K562 (cell line): ENCODE measurements around the gene NEMP1. TPM values are rescaled to one million over a fixed set of nuclear protein-coding genes. Genes with fewer than 3 reads are reported as not detected.
A peak's percentile ranks its signal among the peaks of the same experiment; 100 is the strongest.

ENCODE experiments used
- ATAC-seq: fragments of 200-7000 bp; cut with Tn5 transposase; 3 replicates; pipeline ENCODE4 v1.9.1; 2020; ENCODE audit warnings: moderate library complexity
- BruUV-seq: library from RNA; stranded (reverse); fragments of 400-500 nt; replicated peaks from 2 replicates; lab custom pipeline; 2021; lab: Mats Ljungman, UMichigan
- CTCF ChIA-PET: fragments of 300-600 bp; formaldehyde crosslinking; extraction: SDS; loops from one replicate; lab custom pipeline; 2021; ENCODE audit warnings: low intra/inter-chr PET ratio; lab: Yijun Ruan, JAX
- POLR2A ChIA-PET: fragments of 300-600, 350-650 bp; sonication (Branson Sonifier 250); formaldehyde crosslinking; extraction: SDS; loops from one replicate; lab custom pipeline; 2021; ENCODE audit warnings: antibody characterized with exemption, inconsistent platforms; lab: Yijun Ruan, JAX
- DNase-seq, 4 experiments: peaks; one replicate each; pipeline versions ENCODE4 v3.0.0 to v3.0.0-alpha.2; 2011 to 2018; ENCODE audit warnings: low spot score in 3 of 4, mixed read lengths in 3 of 4; ENCODE audit errors: extremely low read depth in 1 of 4
- FAIRE-seq: peaks from 2 replicates; lab custom pipeline; 2011; peaks lifted over from hg19 to GRCh38; lab: Jason Lieb, UNC
- H2AFZ ChIP-seq: 2 replicates; pipeline ENCODE4 v1.6.0; 2011; ENCODE audit warnings: low read depth, low read length, control low read depth, inconsistent platforms
- H3K27ac ChIP-seq: fragments of 200-600 bp; 3 replicates; pipeline ENCODE4 v1.8.0; 2011; ENCODE audit warnings: low read depth, mild to moderate bottlenecking, control low read depth, inconsistent platforms, low read length, moderate library complexity, mixed read lengths; ENCODE audit errors: extremely low read depth
- H3K27me3 ChIP-seq, 2 experiments: fragments of 300-600 bp in 1 of 2; 2 replicates in 1 of 2; 3 replicates in 1 of 2; pipeline versions ENCODE4 v1.6.0 to v1.8.0; 2011; ENCODE audit warnings: inconsistent platforms in 2 of 2, low read length in 2 of 2, mild to moderate bottlenecking in 1 of 2, mixed read lengths in 1 of 2, moderate library complexity in 1 of 2; ENCODE audit not compliant: control insufficient read depth in 2 of 2, insufficient read depth in 2 of 2
- H3K36me3 ChIP-seq: fragments of 300-600 bp; 3 replicates; pipeline ENCODE4 v1.8.0; 2011; ENCODE audit warnings: mild to moderate bottlenecking, low read length, inconsistent platforms; ENCODE audit not compliant: control insufficient read depth, insufficient read depth
- H3K4me1 ChIP-seq, 2 experiments: fragments of 200-600 bp in 1 of 2; replicated peaks in 1 of 2; 2 replicates in 1 of 2; 3 replicates in 1 of 2; pipeline versions ENCODE4 v1.5.1 to v1.8.0; 2011; ENCODE audit warnings: inconsistent platforms in 2 of 2, low read length in 2 of 2, mild to moderate bottlenecking in 1 of 2, mixed read lengths in 1 of 2, moderate library complexity in 1 of 2; ENCODE audit not compliant: control insufficient read depth in 2 of 2, insufficient read depth in 2 of 2
- H3K4me2 ChIP-seq: 2 replicates; pipeline ENCODE4 v1.6.1; 2011; ENCODE audit warnings: low read length, control low read depth, inconsistent platforms, mixed read lengths; ENCODE audit not compliant: insufficient read depth
- H3K4me3 ChIP-seq: fragments of 200-600 bp; sonication (generic), shearing (Covaris generic); 2 replicates; pipeline ENCODE4 v1.5.1; 2016; ENCODE audit warnings: control low read depth, inconsistent platforms
- H3K79me2 ChIP-seq: fragments of 200-600 bp; 3 replicates; pipeline ENCODE4 v1.8.0; 2011; ENCODE audit warnings: low read length, inconsistent platforms; ENCODE audit not compliant: control insufficient read depth, insufficient read depth
- H3K9ac ChIP-seq, 2 experiments: 2 replicates each; pipeline versions ENCODE4 v1.6.0 to v1.6.1; 2011; ENCODE audit warnings: low read depth in 2 of 2, low read length in 2 of 2, control low read depth in 1 of 2, inconsistent platforms in 1 of 2, mild to moderate bottlenecking in 1 of 2, mixed read lengths in 1 of 2; ENCODE audit not compliant: insufficient read depth in 1 of 2
- H3K9me1 ChIP-seq: one replicate; pipeline ENCODE4 v1.6.0; 2011; ENCODE audit warnings: inconsistent platforms, mild to moderate bottlenecking, low read length, moderate library complexity; ENCODE audit not compliant: control insufficient read depth, insufficient read depth
- H3K9me3 ChIP-seq: replicated peaks from 2 replicates; pipeline ENCODE4 v1.5.1; 2011; ENCODE audit warnings: low read depth, low read length, inconsistent platforms; ENCODE audit not compliant: control insufficient read depth, insufficient read depth
- H4K20me1 ChIP-seq: replicated peaks from 2 replicates; pipeline ENCODE4 v1.6.1; 2011; ENCODE audit warnings: low read length, inconsistent platforms, mixed read lengths; ENCODE audit not compliant: control insufficient read depth, insufficient read depth
- BCOR ChIP-seq: fragments of 450-650 bp; IDR thresholded peaks from 2 replicates; pipeline ENCODE4 v1.6.1; 2016
- BHLHE40 ChIP-seq: IDR thresholded peaks from 2 replicates; pipeline ENCODE4 v1.6.1; 2011; ENCODE audit warnings: low read length, improper control_type of control experiment
- WGBS: fragments of 100-300 bp; shearing (Covaris generic); methylation state at CpG from one replicate; pipeline ENCODE4 v1.1.6; 2016; ENCODE audit warnings: low coverage, mixed read lengths; ENCODE audit not compliant: insufficient coverage; ENCODE audit errors: missing lambda C conversion rate; 5-methylcytosine and 5-hydroxymethylcytosine counted together
- in situ Hi-C: fragments of 300-500 bp; cut with MboI; formaldehyde crosslinking; loops from 4 replicates; pipeline ENCODE4 v1.15.0; 2018; ENCODE audit warnings: inconsistent platforms, mixed read lengths
- intact Hi-C: fragments of 100-400 bp; cut with micrococcal nuclease; formaldehyde crosslinking; loops from 2 replicates; pipeline ENCODE4 v1.14.2; 2022
- polyA plus RNA-seq, 8 experiments: library from polyadenylated mRNA; depleted of rRNA in 4 of 8; stranded (reverse) in 5 of 8; unstranded in 3 of 8; fragments of >200 nt; fragmentation: Nextera tagmentation in 2 of 8; fragmentation: Illumina TruSeq in 1 of 8; extraction: Ambion mirVana in 2 of 8; extraction: Trizol in 1 of 8; gene quantifications; 2 replicates each; pipeline versions ENCODE4 v1.2.1 to v1.2.3, GENCODE V29; 2011 to 2014; ENCODE audit warnings: inconsistent platforms in 1 of 8, missing spikeins in 1 of 8
- total RNA-seq, 7 experiments: library from RNA; depleted of rRNA in 6 of 7; stranded (reverse); fragments of >200 nt in 6 of 7; fragmentation: Illumina TruSeq in 2 of 7; extraction: Trizol in 2 of 7; gene quantifications; 2 replicates each; pipeline versions ENCODE4 v1.2.1 to v1.2.3, GENCODE V29; 2011 to 2021; ENCODE audit warnings: low replicate concordance in 1 of 7
- TF ChIP-seq, protein P1 (sequence below): fragments of 250-450 bp; sonication (Bioruptor Pico); IDR thresholded peaks from 2 replicates; pipeline ENCODE4 v1.4.0; 2020; ENCODE audit warnings: borderline replicate concordance
- TF ChIP-seq, protein P2 (sequence below): fragments of 450-650 bp; IDR thresholded peaks from 2 replicates; pipeline ENCODE4 v1.6.1; 2018; ENCODE audit not compliant: partially characterized antibody
- TF ChIP-seq, protein P3 (sequence below): fragments of 450-650 bp; formaldehyde crosslinking; IDR thresholded peaks from 2 replicates; pipeline ENCODE4 v1.4.0; 2022; ENCODE audit warnings: missing genetic modification characterization

NEMP1 gene
- total and polyA plus RNA-seq, 9 of the 15 experiments (the other 6 are each of a cell fraction or from before 2014, with no cell fraction given), result 9.5 to 82.2 (median 41.2) TPM

- TF ChIP-seq, protein P1, sequence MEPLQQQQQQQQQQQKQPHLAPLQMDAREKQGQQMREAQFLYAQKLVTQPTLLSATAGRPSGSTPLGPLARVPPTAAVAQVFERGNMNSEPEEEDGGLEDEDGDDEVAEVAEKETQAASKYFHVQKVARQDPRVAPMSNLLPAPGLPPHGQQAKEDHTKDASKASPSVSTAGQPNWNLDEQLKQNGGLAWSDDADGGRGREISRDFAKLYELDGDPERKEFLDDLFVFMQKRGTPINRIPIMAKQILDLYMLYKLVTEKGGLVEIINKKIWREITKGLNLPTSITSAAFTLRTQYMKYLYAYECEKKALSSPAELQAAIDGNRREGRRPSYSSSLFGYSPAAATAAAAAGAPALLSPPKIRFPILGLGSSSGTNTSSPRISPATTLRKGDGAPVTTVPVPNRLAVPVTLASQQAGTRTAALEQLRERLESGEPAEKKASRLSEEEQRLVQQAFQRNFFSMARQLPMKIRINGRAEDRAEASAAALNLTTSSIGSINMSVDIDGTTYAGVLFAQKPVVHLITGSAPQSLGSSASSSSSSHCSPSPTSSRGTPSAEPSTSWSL (CRISPR knock-in tag), result no peak
- TF ChIP-seq BHLHE40, result peak; percentile 85
Observed at GRCh38 chr12:57039016-57039798, 39.4 kb downstream of the NEMP1 start (continued).

DNA sequence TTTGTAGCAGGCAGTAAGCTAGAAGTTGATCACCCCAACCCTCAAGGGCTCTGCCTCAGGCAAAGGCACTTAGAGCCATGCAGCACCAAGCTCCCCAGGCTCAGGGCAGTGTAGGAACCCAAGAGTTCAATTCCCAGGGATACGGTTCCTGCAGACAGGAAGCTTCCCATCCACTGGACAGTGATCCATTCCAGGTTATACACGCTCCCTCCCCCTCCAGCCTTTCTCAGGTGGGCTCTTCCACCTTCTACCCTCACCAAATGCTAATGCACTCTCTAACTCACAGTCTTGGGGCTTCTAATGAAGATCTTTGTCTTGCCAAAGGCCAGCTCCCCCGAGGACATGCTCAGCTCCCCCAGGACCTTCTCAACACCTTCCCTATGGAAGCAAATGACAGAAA is 41.3 kb downstream of the NEMP1 start:
- POLR2A ChIA-PET, result interaction anchor here (0.7 to 2.0 kb wide), 7 partner anchors 9 to 232 kb away, joined by 3 to 5 read pairs (median 3); partner anchors contain the start of gene MYO1A
- no TSS peak for BruUV-seq
- ATAC-seq, result no peak
- no peaks in the 10 kb centered on the region for H3K9me3 ChIP-seq
- no peaks in the 10 kb centered on the region for H3K36me3 ChIP-seq
- WGBS, result 27% methylated on average over 3 of the region's 3 CpGs
- FAIRE-seq, result no peak
- no peaks in the 10 kb centered on the region for H3K79me2 ChIP-seq
- peaks cover 7% of the 10 kb centered on the region for H3K9me1 ChIP-seq
- CTCF ChIA-PET, result no interaction called here
- no peaks in the 10 kb centered on the region for H3K27me3 ChIP-seq
- in situ Hi-C loops, result no loop called here
- no peak overlapping the region for H3K9ac ChIP-seq
- 0 out of 2 replicates have a peak, but pooled peaks cover 5% of the 10 kb centered on the region for H4K20me1 ChIP-seq
- no peak overlapping the region for H2AFZ ChIP-seq
- intact Hi-C loops, result no loop called here
- DNase-seq, result no peak
- H3K4me3 ChIP-seq, result no peak overlapping the region
- TF ChIP-seq, protein P2, sequence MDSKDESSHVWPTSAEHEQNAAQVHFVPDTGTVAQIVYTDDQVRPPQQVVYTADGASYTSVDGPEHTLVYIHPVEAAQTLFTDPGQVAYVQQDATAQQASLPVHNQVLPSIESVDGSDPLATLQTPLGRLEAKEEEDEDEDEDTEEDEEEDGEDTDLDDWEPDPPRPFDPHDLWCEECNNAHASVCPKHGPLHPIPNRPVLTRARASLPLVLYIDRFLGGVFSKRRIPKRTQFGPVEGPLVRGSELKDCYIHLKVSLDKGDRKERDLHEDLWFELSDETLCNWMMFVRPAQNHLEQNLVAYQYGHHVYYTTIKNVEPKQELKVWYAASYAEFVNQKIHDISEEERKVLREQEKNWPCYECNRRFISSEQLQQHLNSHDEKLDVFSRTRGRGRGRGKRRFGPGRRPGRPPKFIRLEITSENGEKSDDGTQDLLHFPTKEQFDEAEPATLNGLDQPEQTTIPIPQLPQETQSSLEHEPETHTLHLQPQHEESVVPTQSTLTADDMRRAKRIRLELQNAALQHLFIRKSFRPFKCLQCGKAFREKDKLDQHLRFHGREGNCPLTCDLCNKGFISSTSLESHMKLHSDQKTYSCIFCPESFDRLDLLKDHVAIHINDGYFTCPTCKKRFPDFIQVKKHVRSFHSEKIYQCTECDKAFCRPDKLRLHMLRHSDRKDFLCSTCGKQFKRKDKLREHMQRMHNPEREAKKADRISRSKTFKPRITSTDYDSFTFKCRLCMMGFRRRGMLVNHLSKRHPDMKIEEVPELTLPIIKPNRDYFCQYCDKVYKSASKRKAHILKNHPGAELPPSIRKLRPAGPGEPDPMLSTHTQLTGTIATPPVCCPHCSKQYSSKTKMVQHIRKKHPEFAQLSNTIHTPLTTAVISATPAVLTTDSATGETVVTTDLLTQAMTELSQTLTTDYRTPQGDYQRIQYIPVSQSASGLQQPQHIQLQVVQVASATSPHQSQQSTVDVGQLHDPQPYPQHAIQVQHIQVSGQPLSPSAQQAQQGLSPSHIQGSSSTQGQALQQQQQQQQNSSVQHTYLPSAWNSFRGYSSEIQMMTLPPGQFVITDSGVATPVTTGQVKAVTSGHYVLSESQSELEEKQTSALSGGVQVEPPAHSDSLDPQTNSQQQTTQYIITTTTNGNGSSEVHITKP, result peak; percentile 46
- no peak for TF ChIP-seq BCOR
- TF ChIP-seq, protein P3, sequence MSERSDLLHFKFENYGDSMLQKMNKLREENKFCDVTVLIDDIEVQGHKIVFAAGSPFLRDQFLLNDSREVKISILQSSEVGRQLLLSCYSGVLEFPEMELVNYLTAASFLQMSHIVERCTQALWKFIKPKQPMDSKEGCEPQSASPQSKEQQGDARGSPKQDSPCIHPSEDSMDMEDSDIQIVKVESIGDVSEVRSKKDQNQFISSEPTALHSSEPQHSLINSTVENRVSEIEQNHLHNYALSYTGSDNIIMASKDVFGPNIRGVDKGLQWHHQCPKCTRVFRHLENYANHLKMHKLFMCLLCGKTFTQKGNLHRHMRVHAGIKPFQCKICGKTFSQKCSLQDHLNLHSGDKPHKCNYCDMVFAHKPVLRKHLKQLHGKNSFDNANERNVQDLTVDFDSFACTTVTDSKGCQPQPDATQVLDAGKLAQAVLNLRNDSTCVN (CRISPR knock-in tag), result no peak
- no peak overlapping the region for H3K4me2 ChIP-seq
- H3K4me1 ChIP-seq, result peaks cover 15% of the 10 kb centered on the region in 2 experiments
- no peak overlapping the region for H3K27ac ChIP-seq
